Heart left ventricle (tissue), 13 donors: ENCODE data around the gene NUP214.

ENCODE experiments used
- POLR2A ChIP-seq, 2 donors: fragments of 450-650 bp; IDR thresholded peaks; one replicate each; pipeline ENCODE4 v1.6.1; 2017; ENCODE audit warnings: antibody characterized with exemption in 2 of 2, mild to moderate bottlenecking in 2 of 2, moderate library complexity in 2 of 2
- TF ChIP-seq, protein P1 (sequence below), 12 donors: fragments of 200-600 bp; sonication (generic) in 4 of 12; IDR thresholded peaks; one replicate each; pipeline versions ENCODE4 v1.5.0 to v1.8.0; 2018 to 2022; ENCODE audit warnings: antibody characterized with exemption in 12 of 12, mild to moderate bottlenecking in 5 of 12
- donor health status: ischemic (EF 13 %, LVEDD 7.1; RV severe dilation, severe dysfunction).
- donor health status: DM: no; HTN: yes; CAD: no.
- donor health status: DM: no; HTN: no; CAD: no.
- donor health status: ischemic (EF 25% LVEDD 6.9; RV normal size, moderate dysfunction).
- donor health status: ischemic (EF 25% LVEDD 5.7; RV mildly dilated, moderate dysfunction).
- donor health status: ischemic (EF 35%, LVEDD 5.7; RV mildly dilated, moderate dysfunction).
- donor health status: nonischemic (EF 11% LVEDD 7.7; RV severe dilation, severe dysfunction).
- donor health status: DM: yes; HTN: yes; CAD: no.
- donor health status: PGD.
- donor health status: ischemic (EF 29% LVEDD 5.4; RV normal size, mild dysfunction).
- donor health status: nonischemic (EF 23%, LVEDD 6.1; RV moderate dilation, normal function).

DNA sequence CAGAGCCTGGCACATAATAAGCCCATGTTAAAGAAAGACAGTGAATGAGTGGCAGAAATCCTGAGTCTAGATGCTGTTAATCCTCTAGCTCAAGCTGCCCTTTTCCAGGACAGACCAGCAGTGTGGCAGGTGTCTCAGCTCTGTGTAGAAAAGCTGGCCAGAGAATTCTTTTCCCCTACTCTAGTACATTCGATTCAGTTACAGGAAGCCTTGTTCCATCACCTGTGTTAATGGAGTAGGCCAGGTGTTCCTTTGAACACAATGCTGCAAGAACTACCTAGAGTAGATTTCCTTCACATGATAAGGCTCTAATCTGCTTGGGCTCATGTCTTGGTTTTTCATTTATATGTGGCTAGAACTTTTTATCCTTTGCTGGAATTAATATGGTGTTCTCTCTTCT lies 52.5 kb downstream of the NUP214 start:
- TF ChIP-seq, protein P1, sequence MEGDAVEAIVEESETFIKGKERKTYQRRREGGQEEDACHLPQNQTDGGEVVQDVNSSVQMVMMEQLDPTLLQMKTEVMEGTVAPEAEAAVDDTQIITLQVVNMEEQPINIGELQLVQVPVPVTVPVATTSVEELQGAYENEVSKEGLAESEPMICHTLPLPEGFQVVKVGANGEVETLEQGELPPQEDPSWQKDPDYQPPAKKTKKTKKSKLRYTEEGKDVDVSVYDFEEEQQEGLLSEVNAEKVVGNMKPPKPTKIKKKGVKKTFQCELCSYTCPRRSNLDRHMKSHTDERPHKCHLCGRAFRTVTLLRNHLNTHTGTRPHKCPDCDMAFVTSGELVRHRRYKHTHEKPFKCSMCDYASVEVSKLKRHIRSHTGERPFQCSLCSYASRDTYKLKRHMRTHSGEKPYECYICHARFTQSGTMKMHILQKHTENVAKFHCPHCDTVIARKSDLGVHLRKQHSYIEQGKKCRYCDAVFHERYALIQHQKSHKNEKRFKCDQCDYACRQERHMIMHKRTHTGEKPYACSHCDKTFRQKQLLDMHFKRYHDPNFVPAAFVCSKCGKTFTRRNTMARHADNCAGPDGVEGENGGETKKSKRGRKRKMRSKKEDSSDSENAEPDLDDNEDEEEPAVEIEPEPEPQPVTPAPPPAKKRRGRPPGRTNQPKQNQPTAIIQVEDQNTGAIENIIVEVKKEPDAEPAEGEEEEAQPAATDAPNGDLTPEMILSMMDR (IDR thresholded peaks at IDR 0.05): no peak
- no peak for TF ChIP-seq POLR2A (IDR thresholded peaks at IDR 0.05)
